DMS53 treated with DMSO at 0.1 percent for 48 hours (cell line): ENCODE data around the gene NUSAP1.
"Not testable (repeated sequence)": the region's sequence is repeated elsewhere in the genome, so short reads cannot be mapped to it uniquely, and the experiment has no call there.

Experiments used
- DNase-seq: peaks from one replicate; lab custom pipeline; 2025; ENCODE audit not compliant: unreplicated experiment; lab: John Stamatoyannopoulos, UW

The NUSAP1 gene

DNA sequence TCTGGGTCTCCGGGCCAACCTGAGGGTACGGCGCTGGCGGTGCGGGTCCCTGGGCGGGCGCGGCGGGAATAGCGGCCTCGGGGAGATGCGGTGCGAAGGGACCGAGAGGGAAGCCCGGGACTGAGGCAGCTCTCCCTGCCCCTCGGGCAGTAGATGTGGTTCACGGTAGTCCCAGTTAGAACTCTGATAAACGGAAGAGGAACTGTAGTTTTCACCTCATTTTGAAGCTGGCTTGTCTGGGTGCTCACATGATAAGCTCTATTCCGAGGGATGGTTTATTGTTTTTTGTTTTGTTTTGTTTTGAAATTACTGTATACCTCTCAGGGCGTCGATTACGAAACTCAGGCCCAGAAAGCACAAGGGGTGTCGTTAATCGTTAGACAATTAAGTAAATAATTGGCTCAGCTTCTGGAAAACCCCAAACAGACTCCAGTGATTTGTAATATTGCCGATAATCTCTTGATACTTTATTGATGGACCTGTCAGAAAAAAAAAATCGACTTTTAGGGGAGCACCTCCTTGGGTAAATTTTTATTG, 413 bp downstream of the NUSAP1 start:
- DNase-seq = no peak

GRCh38 chr15:41334293-41335120, 1.8 kb downstream of the NUSAP1 start:
- no peak for DNase-seq

GRCh38 chr15:41336549-41336948, 3.9 kb downstream of the NUSAP1 start:
- no peak for DNase-seq

GRCh38 chr15:41337047-41337446, 4.4 kb downstream of the NUSAP1 start:
- DNase-seq = no peak

DNA sequence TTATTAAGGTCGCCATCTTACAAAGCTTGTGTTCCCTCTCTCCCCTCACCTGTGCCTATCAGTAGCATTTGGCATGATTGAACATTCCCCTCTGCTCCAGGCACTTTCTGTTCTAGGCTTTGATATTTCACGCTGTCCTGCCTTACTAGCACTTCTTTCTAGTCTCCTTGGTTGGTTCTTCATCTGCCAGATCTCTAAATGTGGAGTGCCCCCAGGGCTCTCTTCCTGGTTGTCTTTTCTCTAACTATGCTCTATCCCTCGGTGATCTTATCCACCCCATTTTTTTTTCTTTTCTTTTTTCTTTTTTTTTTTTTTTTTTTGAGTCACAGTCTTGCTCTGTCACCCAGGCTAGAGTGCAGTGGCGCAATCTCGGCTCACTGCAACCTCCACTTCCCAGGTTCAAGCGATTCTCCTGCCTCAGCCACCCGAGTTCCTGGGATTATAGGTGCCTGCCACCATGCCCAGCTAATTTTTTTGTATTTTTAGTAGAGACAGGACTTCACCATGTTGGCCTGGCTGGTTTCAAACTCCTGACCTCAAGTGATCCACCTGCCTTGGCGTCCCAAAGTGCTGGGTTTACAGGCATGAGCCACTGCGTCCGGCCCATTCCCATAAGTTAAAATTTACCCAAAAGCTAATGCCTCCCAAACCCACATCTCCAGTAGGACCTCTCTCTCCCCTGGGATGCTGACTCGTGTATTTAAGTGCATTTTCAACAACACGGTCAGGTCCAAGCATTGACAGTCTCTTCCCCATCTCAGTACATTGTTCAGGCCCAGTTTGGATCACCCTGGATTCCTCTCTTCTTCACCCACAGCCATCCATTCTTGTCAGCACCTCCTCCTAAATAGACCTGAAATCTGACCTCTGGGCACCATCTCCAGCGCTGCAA, 5.2 kb downstream of the NUSAP1 start:
- no peak for DNase-seq

GRCh38 chr15:41340189-41340695, 7.6 kb downstream of the NUSAP1 start:
- DNase-seq = no peak

DNA sequence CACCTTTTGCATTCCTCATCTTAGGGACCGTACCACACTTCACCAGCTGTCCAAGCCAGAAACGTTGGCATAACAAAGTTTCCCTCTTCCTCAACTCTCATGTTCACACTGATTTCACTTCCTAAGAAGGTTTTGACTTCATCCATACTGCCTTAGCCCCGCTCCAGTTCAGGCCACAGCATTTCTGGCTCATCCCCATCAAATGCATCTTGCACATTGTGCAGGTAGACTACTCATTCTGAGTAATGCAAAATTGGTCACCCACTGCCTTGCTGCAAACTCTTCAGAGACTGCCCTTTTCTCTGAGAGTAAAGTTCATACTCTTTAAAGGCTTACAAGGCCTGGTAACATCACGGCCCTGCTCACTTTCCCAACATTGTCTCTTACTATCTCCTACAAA, 8.8 kb downstream of the NUSAP1 start:
- DNase-seq = no peak

GRCh38 chr15:41347236-41347635, 14.6 kb downstream of the NUSAP1 start:
- DNase-seq = no peak

DNA sequence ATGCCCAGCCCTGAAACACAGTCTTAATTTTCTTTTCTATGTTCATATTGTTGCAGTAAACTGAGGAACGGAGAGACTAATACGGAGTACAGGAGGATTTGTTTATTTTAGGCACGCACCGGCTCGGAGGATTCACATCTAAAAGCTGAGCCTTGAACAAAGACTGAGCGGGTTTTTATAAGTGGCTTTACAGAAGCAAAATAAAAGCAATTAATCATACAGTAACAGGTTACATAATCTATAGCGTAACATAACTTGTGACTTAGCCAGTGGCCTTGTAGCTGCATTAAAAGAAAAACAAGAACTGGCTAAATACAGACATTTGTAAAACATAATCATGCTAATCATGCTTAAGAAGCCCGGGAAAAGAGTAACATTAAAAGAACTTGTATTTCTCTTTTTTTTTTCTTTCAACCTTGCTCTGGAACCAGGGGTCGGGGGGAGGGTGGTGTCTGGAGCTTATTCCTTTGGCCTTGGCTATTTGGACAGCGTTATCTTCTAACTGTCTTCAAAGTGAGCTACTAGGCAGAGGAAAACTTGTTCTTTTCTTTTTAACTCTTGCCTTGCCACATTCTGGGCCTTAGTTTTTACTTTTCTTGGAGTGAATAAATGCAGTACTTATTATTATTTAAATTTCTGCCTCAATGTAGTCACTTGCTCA, 17.5 kb downstream of the NUSAP1 start:
- DNase-seq = no peak

DNA sequence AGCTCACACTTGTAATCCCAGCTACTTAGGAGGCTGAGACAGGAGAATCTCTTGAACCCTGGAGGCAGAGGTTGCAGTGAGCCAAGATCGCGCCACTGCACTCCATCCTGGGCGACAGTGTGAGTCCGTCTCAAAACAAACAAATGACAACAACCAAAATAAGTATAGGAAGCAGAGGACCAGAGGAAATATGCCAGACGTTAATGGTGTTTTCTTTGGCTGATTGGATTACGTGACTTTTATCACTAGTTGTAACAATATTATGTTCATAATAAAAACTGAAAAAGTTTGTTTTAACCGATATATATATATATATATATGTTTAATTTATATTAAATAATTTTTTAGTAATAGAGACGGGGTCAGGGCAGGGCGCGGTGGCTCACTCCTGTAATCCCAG, 21.7 kb downstream of the NUSAP1 start:
- no peak for DNase-seq

DNA sequence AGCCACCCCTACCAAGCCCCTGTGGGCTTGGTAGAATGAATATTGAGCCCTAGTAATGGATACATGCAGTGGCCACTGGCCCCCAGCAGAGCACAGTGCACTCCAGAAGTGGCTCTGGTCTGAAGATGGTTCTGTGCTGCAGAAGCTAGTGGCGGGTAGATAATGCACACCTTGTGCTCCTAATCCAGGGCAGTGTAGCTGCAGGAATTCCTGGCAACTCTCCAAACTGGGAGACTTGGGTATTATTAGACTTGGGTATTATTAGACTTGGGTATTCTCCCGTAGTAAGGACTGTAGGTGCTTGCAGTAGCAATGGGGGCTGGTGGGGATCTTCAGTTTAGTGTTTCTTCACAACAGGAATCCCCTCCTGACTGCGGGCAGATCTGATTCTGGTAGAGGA, 34.7 kb downstream of the NUSAP1 start:
- DNase-seq = no peak

- DNase-seq = no peak
These were observed 45.3 kb downstream of the NUSAP1 start for GRCh38 chr15:41377978-41378377.

GRCh38 chr15:41383974-41384749, 51.5 kb downstream of the NUSAP1 start:
- not testable (repeated sequence) for DNase-seq

- no peak for DNase-seq
These were observed 55.0 kb downstream of the NUSAP1 start for GRCh38 chr15:41387646-41388045.

DNA sequence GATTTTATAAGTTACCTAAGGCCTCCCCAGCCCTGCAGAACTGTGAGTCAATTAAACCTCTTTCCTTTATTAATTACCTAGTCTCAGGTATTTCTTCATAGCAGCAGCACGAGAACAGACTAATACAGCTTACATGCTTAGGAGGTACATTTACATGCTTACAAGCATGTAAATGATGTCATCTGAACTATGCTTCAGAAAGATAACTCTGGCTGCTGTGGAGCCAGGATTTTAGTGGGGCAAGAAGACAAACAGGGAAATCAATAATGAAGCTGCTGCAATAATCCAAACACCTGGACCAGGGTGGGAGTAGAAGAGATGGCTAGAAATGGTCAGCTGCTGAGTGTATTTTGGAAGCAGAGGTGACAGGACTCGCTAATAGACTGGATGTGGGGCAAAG, 60.0 kb downstream of the NUSAP1 start:
- DNase-seq = no peak

GRCh38 chr15:41394924-41395323, 62.2 kb downstream of the NUSAP1 start:
- no peak for DNase-seq

- DNase-seq = no peak
These were observed 63.4 kb downstream of the NUSAP1 start for GRCh38 chr15:41396111-41396510.

DNA sequence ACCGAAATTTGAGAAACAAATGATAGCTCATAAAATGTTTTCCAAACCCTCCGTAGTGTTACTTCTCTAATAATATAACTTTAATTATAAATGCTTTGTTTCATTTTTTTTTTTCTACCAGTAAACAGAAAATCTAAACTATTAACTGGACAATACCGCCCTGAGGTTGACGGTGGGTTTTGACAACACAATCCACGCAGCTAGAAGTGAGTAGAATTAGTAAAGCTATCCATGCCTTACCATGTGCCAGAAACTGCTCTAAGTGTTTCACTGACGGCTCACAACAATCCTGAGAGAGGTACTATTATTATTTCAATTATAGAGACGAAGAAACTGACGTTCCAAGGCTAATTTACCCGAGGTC, 69.2 kb downstream of the NUSAP1 start:
- no peak for DNase-seq

- no peak for DNase-seq
These were observed 74.7 kb downstream of the NUSAP1 start for GRCh38 chr15:41407341-41407740.

- DNase-seq = no peak
These were observed 75.6 kb downstream of the NUSAP1 start for GRCh38 chr15:41408234-41408641.
